ENCODE data around the gene RAD51B. TPM values are rescaled to one million over a fixed set of nuclear protein-coding genes. Genes with fewer than 3 reads are reported as not detected.
"Not testable (repeated sequence)": the region's sequence is repeated elsewhere in the genome, so short reads cannot be mapped to it uniquely, and the experiment has no call there.

RAD51B gene
- total RNA-seq, 2 donors from 2014 or later, result 37.0 to 49.7 TPM

DNA sequence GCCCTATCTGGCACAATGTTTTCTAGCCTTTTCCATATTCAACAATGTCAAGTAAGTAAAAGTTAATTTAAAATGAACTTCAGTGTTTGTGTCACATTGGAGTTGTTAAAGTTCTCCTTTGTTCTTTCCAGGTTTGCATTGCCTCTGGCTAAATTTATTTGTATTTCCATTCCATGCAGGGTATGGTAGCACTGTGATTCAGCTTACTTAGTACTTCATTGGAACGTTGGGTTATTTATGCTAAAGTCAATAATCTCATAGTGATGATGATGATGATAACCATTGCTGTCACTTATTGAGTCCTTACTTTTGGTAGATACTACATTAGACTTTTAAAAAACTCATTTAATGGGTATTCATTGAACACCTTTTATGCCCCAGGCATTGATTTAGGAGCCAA lies 286.9 kb downstream of the RAD51B start:
- Mint-ChIP-seq H3K4me1 (peaks cover 7% of the 10 kb centered on the region), H3K27ac (no peak overlapping the region), H3K9me3 (peaks cover 4% of the 10 kb centered on the region), H3K36me3 (ENCODE audit: low read depth) (no peaks in the 10 kb centered on the region), H3K4me3 (no peak overlapping the region), H3K27me3 (no peaks in the 10 kb centered on the region)
- ATAC-seq (replicated peaks), result no peak

DNA sequence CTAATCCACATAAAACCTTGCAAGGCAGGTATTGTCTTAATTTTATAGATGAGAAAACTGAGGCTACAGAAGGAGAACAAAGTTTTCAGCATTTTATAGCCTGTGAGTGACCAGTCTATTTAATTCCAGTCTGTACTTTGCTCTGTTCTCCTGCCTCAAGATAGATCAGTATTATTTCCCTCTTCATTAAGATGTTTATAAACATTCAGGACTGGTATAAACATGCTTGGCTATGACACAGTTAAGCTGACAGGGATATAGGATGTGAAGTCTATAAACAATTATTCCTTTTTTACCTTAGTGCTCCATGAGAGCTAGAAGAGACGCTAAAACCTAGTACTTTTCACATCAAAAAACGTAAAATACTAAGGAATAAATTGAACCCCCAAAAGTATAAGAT lies 287.3 kb downstream of the RAD51B start:
- Mint-ChIP-seq H3K27ac (no peak overlapping the region), H3K4me3 (no peak overlapping the region), H3K36me3 (ENCODE audit: low read depth) (no peaks in the 10 kb centered on the region), H3K4me1 (peaks cover 7% of the 10 kb centered on the region), H3K9me3 (peaks cover 4% of the 10 kb centered on the region), H3K27me3 (no peaks in the 10 kb centered on the region)
- ATAC-seq (replicated peaks), result no peak

DNA sequence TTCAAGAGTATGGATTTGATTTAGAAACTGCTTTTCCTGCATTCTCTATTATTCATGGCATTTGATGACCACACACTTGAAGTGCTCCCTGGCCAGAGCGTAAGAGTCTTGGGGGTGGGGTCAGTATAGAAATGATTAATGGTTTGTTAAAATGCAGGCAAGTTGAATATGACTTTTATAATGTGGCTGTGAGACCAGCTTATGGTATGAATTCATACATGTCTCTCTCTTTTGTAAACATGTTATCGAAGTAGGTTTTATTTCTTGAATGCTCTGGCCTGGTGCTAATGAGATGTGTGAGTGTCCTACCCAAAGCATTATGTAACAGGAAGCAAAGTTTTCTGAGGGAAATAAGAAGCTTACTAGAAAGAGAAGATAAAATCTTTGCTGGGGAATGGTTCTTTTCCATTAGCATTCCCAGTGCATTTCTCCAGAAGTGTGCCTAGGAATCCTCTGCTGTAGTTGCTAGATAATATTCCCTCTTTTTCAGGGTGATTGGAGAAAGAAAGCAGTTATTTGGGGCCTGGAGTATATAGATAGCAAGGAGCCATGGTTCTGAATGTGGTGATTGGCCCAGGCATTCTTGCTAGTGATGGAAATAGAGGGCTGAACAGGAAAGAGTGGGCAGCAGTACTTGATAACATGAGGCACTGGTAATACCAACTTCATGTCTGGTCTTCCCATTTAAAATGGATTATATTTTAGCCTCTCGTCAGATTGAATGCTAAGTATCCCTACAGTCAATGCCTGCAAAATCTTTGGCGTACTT lies 289.7 kb downstream of the RAD51B start:
- ATAC-seq (replicated peaks), result no peak
- H3K36me3 Mint-ChIP-seq (ENCODE audit: low read depth), result no peaks in the 10 kb centered on the region
- no peak overlapping the region for H3K27ac Mint-ChIP-seq
- H3K4me1 Mint-ChIP-seq, result peaks cover 7% of the 10 kb centered on the region
- no peaks in the 10 kb centered on the region for H3K27me3 Mint-ChIP-seq
- no peak overlapping the region for H3K4me3 Mint-ChIP-seq
- no peaks in the 10 kb centered on the region for H3K9me3 Mint-ChIP-seq

DNA sequence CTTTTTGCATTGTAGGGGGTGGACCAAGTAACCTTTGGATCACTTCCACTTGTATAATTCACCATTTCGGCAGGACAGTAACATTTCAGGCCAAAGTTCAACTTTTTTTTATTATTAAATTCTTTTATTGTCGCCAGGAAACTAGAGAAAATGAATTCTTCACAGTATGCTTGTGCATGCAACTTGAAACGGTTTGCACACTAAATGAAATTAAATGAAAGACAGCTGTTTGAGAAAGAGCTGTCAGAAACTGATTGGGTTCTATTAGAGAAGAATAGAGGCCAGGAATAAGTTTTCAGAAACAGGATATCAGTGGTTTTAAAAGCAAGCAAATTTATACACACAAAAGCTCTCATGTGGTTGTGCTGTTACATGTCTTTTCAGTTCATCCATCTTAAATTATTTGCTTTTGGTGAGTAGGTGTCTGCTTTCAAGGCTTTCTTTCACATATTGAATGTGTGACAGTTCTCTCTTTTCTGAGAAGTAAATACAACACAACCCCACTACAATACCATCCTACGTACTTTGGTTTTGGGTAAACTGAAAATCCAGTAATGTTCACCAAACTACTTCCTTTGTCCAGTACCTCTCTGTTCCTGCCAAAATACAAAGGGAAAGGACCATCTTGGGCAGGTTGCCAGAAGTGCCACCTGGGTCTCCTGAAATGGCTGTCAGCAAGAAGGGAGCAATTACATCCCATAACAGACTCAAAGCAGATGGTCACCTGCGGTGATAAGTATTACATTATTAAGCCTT lies 291.7 kb downstream of the RAD51B start:
- Mint-ChIP-seq H3K36me3 (ENCODE audit: low read depth) (no peaks in the 10 kb centered on the region), H3K9me3 (no peaks in the 10 kb centered on the region), H3K4me1 (peaks cover 7% of the 10 kb centered on the region), H3K27ac (peak overlapping the region; percentile 12), H3K27me3 (no peaks in the 10 kb centered on the region), H3K4me3 (no peak overlapping the region)
- ATAC-seq (replicated peaks), result no peak

DNA sequence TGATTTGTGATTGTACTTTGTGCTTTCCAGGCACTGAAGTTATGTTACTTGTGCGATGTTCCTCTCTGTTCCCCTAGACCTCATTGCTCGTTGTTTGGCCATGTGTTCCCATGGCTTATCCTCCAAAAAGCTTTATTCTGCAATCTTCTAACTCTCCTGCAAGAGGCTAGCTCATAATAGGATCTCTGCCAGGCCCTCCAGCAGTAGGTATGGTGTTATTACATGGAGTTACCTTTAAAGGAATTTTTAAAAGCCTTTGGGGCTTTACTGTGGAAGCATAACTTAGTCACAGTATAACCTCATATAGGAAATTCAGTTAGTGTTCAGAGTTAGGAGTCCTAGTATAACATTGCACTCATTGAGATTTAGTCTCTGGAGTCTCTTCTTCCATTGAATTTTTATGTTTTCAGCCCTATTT lies 292.3 kb downstream of the RAD51B start:
- H3K27ac Mint-ChIP-seq, result no peak overlapping the region
- no peak overlapping the region for H3K4me3 Mint-ChIP-seq
- H3K36me3 Mint-ChIP-seq (ENCODE audit: low read depth), result no peaks in the 10 kb centered on the region
- no peaks in the 10 kb centered on the region for H3K27me3 Mint-ChIP-seq
- H3K9me3 Mint-ChIP-seq, result no peaks in the 10 kb centered on the region
- ATAC-seq (replicated peaks), result no peak
- H3K4me1 Mint-ChIP-seq, result peaks cover 7% of the 10 kb centered on the region

DNA sequence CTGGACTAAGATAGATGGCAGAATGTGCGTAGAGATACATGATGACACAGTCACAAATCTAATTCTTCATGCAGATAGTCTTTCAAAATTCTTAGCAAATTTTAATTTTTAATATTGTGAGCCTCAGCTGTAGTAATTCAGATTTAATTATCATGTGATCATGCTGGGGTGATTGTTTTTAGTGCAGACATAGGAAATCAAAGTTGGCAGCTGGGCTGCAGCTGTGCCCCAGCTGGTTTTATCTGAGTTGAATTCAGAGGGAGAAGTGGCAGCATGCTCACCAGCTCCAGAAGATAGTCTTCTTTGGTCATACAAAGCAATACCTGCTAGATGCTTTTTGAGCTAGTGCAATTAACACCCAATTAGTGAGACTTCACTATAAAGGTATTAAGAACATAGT lies 292.9 kb downstream of the RAD51B start:
- no peak overlapping the region for H3K27ac Mint-ChIP-seq
- H3K36me3 Mint-ChIP-seq (ENCODE audit: low read depth), result no peaks in the 10 kb centered on the region
- H3K9me3 Mint-ChIP-seq, result no peaks in the 10 kb centered on the region
- H3K27me3 Mint-ChIP-seq, result no peaks in the 10 kb centered on the region
- no peak overlapping the region for H3K4me3 Mint-ChIP-seq
- H3K4me1 Mint-ChIP-seq, result peaks cover 7% of the 10 kb centered on the region
- no peak for ATAC-seq (replicated peaks)

DNA sequence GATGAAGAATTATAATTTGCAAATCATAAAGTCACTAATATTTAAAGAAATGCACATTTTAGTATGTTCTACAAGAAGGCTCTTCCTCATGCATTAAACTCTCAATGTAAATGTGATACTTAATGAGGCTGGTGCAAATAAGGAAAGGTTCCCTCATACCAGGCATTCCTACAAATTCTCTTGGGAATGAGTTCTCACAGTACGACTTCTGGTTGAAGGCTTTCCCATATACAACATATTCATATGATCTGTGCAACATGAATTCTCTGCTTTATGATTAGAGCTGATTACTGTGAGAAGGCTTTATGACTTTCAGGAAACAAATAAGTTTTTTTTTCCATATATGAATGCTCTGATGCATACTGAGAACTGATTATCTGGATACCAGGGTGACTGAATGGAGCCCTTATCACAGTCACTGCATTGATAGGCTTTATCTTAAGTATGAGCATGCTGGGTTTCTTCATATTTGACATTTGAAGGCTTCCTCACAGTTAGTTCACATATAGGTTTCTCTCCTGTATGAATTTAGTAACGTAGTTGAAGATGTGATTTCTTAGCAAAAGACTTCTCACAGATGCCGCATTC lies 293.9 kb downstream of the RAD51B start:
- Mint-ChIP-seq H3K27ac (no peak overlapping the region), H3K4me1 (peaks cover 7% of the 10 kb centered on the region), H3K36me3 (ENCODE audit: low read depth) (no peaks in the 10 kb centered on the region), H3K4me3 (no peak overlapping the region), H3K27me3 (no peaks in the 10 kb centered on the region), H3K9me3 (no peaks in the 10 kb centered on the region)
- no peak for ATAC-seq (replicated peaks)

DNA sequence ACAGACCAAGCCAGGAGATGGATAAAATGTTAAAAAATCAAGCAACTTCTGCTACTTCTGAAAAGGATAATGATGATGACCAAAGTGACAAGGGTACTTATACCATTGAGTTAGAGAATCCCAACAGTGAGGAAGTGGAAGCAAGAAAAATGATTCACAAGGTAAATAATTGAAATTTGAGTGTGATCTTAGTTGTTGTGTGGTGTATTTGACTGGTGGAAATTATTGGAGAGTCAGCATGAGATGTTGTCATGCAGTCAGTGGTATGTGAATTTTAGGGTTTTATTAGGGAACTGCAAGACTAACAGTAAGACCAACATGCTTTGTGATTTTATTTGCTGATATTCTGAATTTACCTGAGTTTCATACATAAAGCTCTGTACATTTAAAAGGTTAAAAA lies 296.4 kb downstream of the RAD51B start:
- not testable (repeated sequence) for H3K4me3 Mint-ChIP-seq; ATAC-seq (replicated peaks); H3K36me3 Mint-ChIP-seq (ENCODE audit: low read depth); H3K4me1 Mint-ChIP-seq; H3K9me3 Mint-ChIP-seq; H3K27me3 Mint-ChIP-seq; H3K27ac Mint-ChIP-seq

DNA sequence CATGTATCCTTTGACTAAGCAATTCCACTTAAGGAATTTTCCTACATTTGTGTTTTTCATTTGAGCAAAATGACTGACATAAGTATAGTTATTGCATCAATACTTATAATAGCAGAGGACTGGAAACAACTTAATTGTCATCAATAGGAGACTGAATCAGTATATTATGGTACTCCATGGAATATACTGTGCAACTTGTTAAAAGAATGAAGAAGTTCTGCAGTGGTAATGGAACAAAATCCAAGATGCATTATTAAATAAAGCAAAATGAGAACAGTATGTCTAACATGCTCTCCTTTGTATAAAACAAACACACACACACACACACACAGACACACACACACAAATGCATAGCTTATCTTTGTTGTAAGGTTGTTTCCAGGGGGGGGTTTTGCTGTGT lies 303.1 kb downstream of the RAD51B start:
- H3K27ac Mint-ChIP-seq, result no peak overlapping the region
- no peaks in the 10 kb centered on the region for H3K36me3 Mint-ChIP-seq (ENCODE audit: low read depth)
- no peaks in the 10 kb centered on the region for H3K9me3 Mint-ChIP-seq
- no peak for ATAC-seq (replicated peaks)
- no peak overlapping the region for H3K4me3 Mint-ChIP-seq
- H3K4me1 Mint-ChIP-seq, result no peaks in the 10 kb centered on the region
- no peaks in the 10 kb centered on the region for H3K27me3 Mint-ChIP-seq

DNA sequence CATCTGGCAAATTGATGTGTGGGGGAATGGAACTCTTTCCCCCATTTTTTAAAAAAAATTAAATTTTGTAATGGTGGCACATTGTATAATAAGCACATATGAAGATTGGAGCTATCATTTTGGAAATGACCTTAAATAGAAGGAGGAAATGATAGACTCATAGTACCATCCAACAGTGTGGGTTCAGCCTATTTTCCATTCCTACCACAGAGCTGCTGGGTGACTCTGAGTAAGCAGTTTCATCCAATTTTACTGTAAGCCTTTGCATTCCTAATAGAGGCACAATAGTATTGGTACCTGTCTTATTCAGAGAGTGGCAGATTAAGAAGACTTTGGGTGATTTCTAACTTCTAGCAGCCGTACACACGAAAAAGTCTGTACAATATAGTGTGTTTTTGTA lies 304.5 kb downstream of the RAD51B start:
- Mint-ChIP-seq H3K36me3 (ENCODE audit: low read depth) (no peaks in the 10 kb centered on the region), H3K9me3 (no peaks in the 10 kb centered on the region), H3K4me1 (no peaks in the 10 kb centered on the region), H3K27ac (no peak overlapping the region), H3K27me3 (no peaks in the 10 kb centered on the region), H3K4me3 (no peak overlapping the region)
- ATAC-seq (replicated peaks), result peak; percentile 96

DNA sequence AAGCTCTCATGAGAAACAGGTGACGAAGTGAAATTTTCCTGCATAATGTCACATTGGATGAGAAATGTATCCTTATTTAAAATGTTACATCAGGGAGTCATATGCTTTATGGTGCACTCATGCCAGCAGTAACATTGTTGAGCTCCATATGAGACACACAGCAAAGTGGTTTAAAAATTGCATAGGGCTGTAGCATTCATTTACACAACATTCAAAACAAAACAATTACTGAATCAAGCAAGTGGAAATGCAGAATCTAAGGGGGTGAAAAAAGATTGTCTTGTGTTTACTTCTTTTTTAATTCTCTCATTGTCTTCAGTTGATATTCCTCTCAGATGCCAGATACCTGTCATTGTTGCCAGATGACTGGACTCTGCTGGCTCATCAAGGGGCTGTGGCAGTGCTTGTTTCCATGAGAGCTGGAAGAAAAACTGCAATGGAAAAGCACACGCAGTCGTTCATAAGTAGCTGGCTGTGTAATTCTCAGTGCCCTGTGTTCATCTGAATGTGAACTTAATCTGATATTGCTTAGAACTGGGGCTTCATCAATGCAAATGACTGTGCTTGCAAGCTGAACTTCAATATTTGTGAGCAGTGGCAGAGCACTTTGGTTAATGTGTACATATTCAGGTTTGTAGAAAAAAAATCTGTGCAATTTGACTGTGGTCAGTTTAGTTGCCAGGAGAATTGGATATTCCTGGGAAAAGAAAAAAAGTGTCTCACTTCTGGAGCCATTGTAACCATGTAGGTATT lies 305.6 kb downstream of the RAD51B start:
- Mint-ChIP-seq H3K9me3 (no peaks in the 10 kb centered on the region), H3K4me1 (no peaks in the 10 kb centered on the region), H3K27me3 (no peaks in the 10 kb centered on the region), H3K4me3 (no peak overlapping the region), H3K36me3 (ENCODE audit: low read depth) (no peaks in the 10 kb centered on the region), H3K27ac (peak overlapping the region; percentile 5)
- peak; percentile 66 for ATAC-seq (replicated peaks)

DNA sequence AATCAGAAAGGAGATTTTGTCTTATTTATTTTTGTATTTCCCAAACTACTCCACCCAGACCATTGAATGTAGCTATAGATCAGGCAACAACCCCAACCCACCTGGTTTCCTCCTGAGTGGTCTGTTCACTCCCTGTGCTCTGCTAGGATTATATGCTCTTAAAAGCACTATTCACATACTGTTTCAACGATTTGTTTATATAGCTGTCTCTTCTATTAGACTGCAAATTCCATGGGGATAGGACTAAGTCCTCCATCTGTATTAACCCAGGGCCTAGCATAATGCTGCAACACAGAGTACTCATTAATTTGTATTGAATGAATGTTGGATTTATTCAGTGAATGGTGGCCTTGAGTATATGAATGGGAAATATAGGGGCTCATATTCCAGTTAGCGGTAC lies 307.6 kb downstream of the RAD51B start:
- Mint-ChIP-seq H3K4me1 (no peaks in the 10 kb centered on the region), H3K9me3 (no peaks in the 10 kb centered on the region), H3K36me3 (ENCODE audit: low read depth) (no peaks in the 10 kb centered on the region), H3K4me3 (no peak overlapping the region), H3K27me3 (no peaks in the 10 kb centered on the region), H3K27ac (no peak overlapping the region)
- ATAC-seq (replicated peaks), result no peak

DNA sequence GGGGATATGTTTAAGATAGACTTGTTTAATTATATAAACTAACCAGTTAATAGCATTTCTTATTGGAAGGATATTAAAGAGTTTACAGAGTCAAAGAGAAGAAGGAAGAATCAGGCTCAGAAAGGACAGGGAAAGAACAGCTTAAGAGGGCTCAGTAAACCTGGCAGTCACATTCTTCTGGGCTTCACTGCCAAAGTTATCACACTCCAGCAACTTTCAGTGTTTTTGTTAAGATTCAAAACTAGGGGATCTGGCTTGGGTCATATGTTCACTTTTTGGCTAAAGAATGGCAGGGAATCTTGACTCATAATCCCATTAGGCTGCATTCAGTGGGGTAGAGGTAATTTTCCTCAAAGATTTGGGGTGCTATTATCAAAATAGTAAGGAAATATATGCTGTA lies 312.3 kb downstream of the RAD51B start:
- no peak for ATAC-seq (replicated peaks)
- Mint-ChIP-seq H3K36me3 (ENCODE audit: low read depth) (no peaks in the 10 kb centered on the region), H3K4me1 (peaks cover 13% of the 10 kb centered on the region), H3K4me3 (no peak overlapping the region), H3K27ac (no peak overlapping the region), H3K27me3 (no peaks in the 10 kb centered on the region), H3K9me3 (no peaks in the 10 kb centered on the region)

DNA sequence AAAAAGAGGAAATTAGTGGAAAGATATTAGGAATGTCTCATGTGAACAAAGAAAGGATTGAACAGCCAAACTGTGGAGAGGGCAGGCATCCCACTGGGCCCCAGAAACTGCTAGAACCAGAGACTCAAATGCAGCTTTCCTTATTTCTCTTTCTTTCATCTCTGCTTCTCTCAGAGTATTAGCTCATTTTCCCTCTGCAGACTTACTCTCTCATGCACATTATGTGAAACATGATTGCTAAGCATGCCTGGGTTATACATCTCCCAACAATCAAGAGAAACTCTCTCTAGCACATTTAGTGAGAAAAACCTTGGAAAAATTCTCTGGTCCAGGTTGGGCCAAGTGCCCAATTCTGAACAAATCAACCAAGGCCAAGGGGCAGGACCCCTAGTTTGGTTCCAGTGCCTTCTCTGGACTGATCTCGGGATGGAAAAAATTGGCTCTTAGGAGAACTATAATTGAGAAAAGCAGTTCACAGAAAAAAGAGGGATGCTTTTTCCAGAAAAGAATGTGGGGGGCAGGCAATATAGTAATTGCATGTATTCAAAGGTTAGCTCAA lies 313.1 kb downstream of the RAD51B start:
- Mint-ChIP-seq H3K4me3 (no peak overlapping the region), H3K36me3 (ENCODE audit: low read depth) (no peaks in the 10 kb centered on the region), H3K9me3 (no peaks in the 10 kb centered on the region), H3K4me1 (peaks cover 13% of the 10 kb centered on the region), H3K27ac (no peak overlapping the region), H3K27me3 (no peaks in the 10 kb centered on the region)
- ATAC-seq (replicated peaks), result no peak

All from activated T-helper 17 cell treated with anti-CD3 and anti-CD28 coated beads, Interleukin-2, amount 50 U/mL, for 72 hours (primary cell).